Calu3 (cell line): ENCODE data around the gene GARS1. TPM values are rescaled to one million over a fixed set of nuclear protein-coding genes. Genes with fewer than 3 reads are reported as not detected.
A peak's percentile ranks its signal among the peaks of the same experiment; 100 is the strongest.
"Not testable (repeated sequence)": the region's sequence is repeated elsewhere in the genome, so short reads cannot be mapped to it uniquely, and the experiment has no call there.

Source experiments
- BruUV-seq: library from RNA; stranded (reverse); fragments of 400-500 nt; replicated peaks from 2 replicates; lab custom pipeline; 2021; lab: Mats Ljungman, UMichigan
- CTCF ChIA-PET: fragments of 300-600 bp; sonication (Branson Sonifier 250); formaldehyde crosslinking; loops from one replicate; lab custom pipeline; 2022; ENCODE audit warnings: antibody characterized with exemption; lab: Charles Lee
- DNase-seq: peaks from one replicate; pipeline ENCODE4 v3.0.0; 2022
- H3K27ac Mint-ChIP-seq: one replicate; pipeline ENCODE4 v1.8.0; 2022; ENCODE audit warnings: mixed read lengths; ENCODE audit not compliant: unreplicated experiment
- H3K27me3 Mint-ChIP-seq: one replicate; pipeline ENCODE4 v1.8.0; 2022; ENCODE audit warnings: mixed read lengths; ENCODE audit not compliant: unreplicated experiment
- H3K36me3 Mint-ChIP-seq: one replicate; pipeline ENCODE4 v1.8.0; 2022; ENCODE audit warnings: mild to moderate bottlenecking, moderate library complexity, mixed read lengths; ENCODE audit not compliant: insufficient read depth, unreplicated experiment
- H3K4me1 Mint-ChIP-seq: one replicate; pipeline ENCODE4 v1.8.0; 2022; ENCODE audit warnings: mild to moderate bottlenecking, low read depth, mixed read lengths; ENCODE audit not compliant: unreplicated experiment
- H3K4me3 Mint-ChIP-seq: one replicate; pipeline ENCODE4 v1.8.0; 2022; ENCODE audit warnings: mild to moderate bottlenecking, low read depth, moderate library complexity, mixed read lengths; ENCODE audit not compliant: unreplicated experiment
- H3K9me3 Mint-ChIP-seq: one replicate; pipeline ENCODE4 v1.8.0; 2022; ENCODE audit warnings: low read depth, mixed read lengths; ENCODE audit not compliant: unreplicated experiment
- CTCF ChIP-seq: fragments of 200-600 bp; IDR thresholded peaks from one replicate; pipeline ENCODE4 v1.8.0; 2022; ENCODE audit warnings: antibody characterized with exemption; ENCODE audit not compliant: unreplicated experiment
- intact Hi-C: fragments of 100-400 bp; cut with micrococcal nuclease; formaldehyde crosslinking; loops from one replicate; pipeline ENCODE4 v1.10.0; 2022; ENCODE audit not compliant: unreplicated experiment
- total RNA-seq: library from RNA; stranded (reverse); gene quantifications from 2 replicates; pipeline ENCODE4 v1.2.3, GENCODE V29; 2022

The GARS1 gene
- total RNA-seq, 1 experiment from 2014 or later, result 283 TPM

GRCh38 chr7:30563326-30563942 lies 31.2 kb upstream of the GARS1 start:
- no TSS peak for BruUV-seq
- CTCF ChIA-PET, result interaction anchor here (0.6 to 5.0 kb wide), 15 partner anchors 10 to 399 kb away, joined by 3 to 60 read pairs (median 6); partner anchors contain the start of gene NOD1
- H3K36me3 Mint-ChIP-seq, result peaks cover 25% of the 10 kb centered on the region
- H3K27me3 Mint-ChIP-seq, result no peaks in the 10 kb centered on the region
- no peak overlapping the region for H3K4me3 Mint-ChIP-seq
- no peaks in the 10 kb centered on the region for H3K9me3 Mint-ChIP-seq
- peak; percentile 43 for DNase-seq
- intact Hi-C loops, result loop anchor here (5.0 kb wide), 2 partner anchors 151 to 401 kb away; no protein-coding TSS in a partner anchor
- H3K4me1 Mint-ChIP-seq, result peaks cover 20% of the 10 kb centered on the region
- no peak for TF ChIP-seq CTCF
- peak overlapping the region; percentile 12 for H3K27ac Mint-ChIP-seq

- BruUV-seq, result no TSS peak
- intact Hi-C loops, result loop anchor here (1.0 to 5.0 kb wide), 5 partner anchors 14 to 402 kb away; no protein-coding TSS in a partner anchor
- H3K4me1 Mint-ChIP-seq, result peaks cover 20% of the 10 kb centered on the region
Measured at GRCh38 chr7:30564243-30564892, 30.3 kb upstream of the GARS1 start.

GRCh38 chr7:30566596-30566995 lies 28.1 kb upstream of the GARS1 start:
- intact Hi-C loops, result no loop called here
- no peak for DNase-seq

More at GRCh38 chr7:30564243-30564892, 30.3 kb upstream of the GARS1 start:
- no peak overlapping the region for H3K4me3 Mint-ChIP-seq
- no peaks in the 10 kb centered on the region for H3K27me3 Mint-ChIP-seq
- H3K27ac Mint-ChIP-seq, result peak overlapping the region; percentile 23
- CTCF ChIA-PET, result interaction anchor here (0.6 to 5.0 kb wide), 21 partner anchors 11 to 400 kb away, joined by 3 to 60 read pairs (median 5); partner anchors contain the start of gene NOD1
- no peaks in the 10 kb centered on the region for H3K9me3 Mint-ChIP-seq
- peak; percentile 90 for DNase-seq
- peaks cover 30% of the 10 kb centered on the region for H3K36me3 Mint-ChIP-seq
- peak; percentile 94 for TF ChIP-seq CTCF

GRCh38 chr7:30567081-30567480 lies 27.6 kb upstream of the GARS1 start:
- Mint-ChIP-seq H3K4me1 (peaks cover 20% of the 10 kb centered on the region), H3K27me3 (no peaks in the 10 kb centered on the region), H3K27ac (no peak overlapping the region), H3K4me3 (no peak overlapping the region), H3K36me3 (peaks cover 33% of the 10 kb centered on the region), H3K9me3 (peaks cover 6% of the 10 kb centered on the region)
- no peak for TF ChIP-seq CTCF
- BruUV-seq, result no TSS peak
- CTCF ChIA-PET, result no interaction called here
- no peak for DNase-seq
- intact Hi-C loops, result no loop called here

More at GRCh38 chr7:30566596-30566995, 28.1 kb upstream of the GARS1 start:
- Mint-ChIP-seq H3K4me1 (peaks cover 20% of the 10 kb centered on the region), H3K27ac (no peak overlapping the region), H3K36me3 (peaks cover 32% of the 10 kb centered on the region), H3K27me3 (no peaks in the 10 kb centered on the region), H3K4me3 (no peak overlapping the region), H3K9me3 (peaks cover 6% of the 10 kb centered on the region)
- CTCF ChIA-PET, result no interaction called here
- no peak for TF ChIP-seq CTCF
- BruUV-seq, result no TSS peak

GRCh38 chr7:30570238-30570637 lies 24.4 kb upstream of the GARS1 start:
- H3K4me1 Mint-ChIP-seq, H3K9me3 Mint-ChIP-seq, H3K27ac Mint-ChIP-seq, H3K27me3 Mint-ChIP-seq, BruUV-seq, DNase-seq, intact Hi-C loops, H3K4me3 Mint-ChIP-seq: not testable (repeated sequence)
- CTCF ChIA-PET, result interaction anchor here (0.6 kb wide), 1 partner anchor 18 kb away, joined by 3 read pairs; no protein-coding TSS in a partner anchor
- H3K36me3 Mint-ChIP-seq, result peaks cover 25% of the 10 kb centered on the region
